T-helper 2 cell treated with Interferon-gamma antibody and Interleukin-4, amounts not matched to agents 100 ng/mL and 5 ng/mL, for 36 hours (primary cell): ENCODE measurements around the gene PCDH11Y. TPM values are rescaled to one million over a fixed set of nuclear protein-coding genes. Genes with fewer than 3 reads are reported as not detected.
"Not testable (repeated sequence)": the region's sequence is repeated elsewhere in the genome, so short reads cannot be mapped to it uniquely, and the experiment has no call there.

Source experiments
- intact Hi-C: fragments of 100-400 bp; cut with micrococcal nuclease; formaldehyde crosslinking; loops from one replicate; pipeline ENCODE4 v1.15.1; 2023
- total RNA-seq: library from RNA; stranded (reverse); gene quantifications from 2 replicates; pipeline ENCODE4 v1.2.3, GENCODE V29; 2022

PCDH11Y gene, protein sequence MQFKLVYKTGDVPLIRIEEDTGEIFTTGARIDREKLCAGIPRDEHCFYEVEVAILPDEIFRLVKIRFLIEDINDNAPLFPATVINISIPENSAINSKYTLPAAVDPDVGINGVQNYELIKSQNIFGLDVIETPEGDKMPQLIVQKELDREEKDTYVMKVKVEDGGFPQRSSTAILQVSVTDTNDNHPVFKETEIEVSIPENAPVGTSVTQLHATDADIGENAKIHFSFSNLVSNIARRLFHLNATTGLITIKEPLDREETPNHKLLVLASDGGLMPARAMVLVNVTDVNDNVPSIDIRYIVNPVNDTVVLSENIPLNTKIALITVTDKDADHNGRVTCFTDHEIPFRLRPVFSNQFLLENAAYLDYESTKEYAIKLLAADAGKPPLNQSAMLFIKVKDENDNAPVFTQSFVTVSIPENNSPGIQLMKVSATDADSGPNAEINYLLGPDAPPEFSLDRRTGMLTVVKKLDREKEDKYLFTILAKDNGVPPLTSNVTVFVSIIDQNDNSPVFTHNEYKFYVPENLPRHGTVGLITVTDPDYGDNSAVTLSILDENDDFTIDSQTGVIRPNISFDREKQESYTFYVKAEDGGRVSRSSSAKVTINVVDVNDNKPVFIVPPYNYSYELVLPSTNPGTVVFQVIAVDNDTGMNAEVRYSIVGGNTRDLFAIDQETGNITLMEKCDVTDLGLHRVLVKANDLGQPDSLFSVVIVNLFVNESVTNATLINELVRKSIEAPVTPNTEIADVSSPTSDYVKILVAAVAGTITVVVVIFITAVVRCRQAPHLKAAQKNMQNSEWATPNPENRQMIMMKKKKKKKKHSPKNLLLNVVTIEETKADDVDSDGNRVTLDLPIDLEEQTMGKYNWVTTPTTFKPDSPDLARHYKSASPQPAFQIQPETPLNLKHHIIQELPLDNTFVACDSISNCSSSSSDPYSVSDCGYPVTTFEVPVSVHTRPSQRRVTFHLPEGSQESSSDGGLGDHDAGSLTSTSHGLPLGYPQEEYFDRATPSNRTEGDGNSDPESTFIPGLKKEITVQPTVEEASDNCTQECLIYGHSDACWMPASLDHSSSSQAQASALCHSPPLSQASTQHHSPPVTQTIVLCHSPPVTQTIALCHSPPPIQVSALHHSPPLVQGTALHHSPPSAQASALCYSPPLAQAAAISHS (N-terminal part only)
- total RNA-seq = not detected in 2 replicates

DNA sequence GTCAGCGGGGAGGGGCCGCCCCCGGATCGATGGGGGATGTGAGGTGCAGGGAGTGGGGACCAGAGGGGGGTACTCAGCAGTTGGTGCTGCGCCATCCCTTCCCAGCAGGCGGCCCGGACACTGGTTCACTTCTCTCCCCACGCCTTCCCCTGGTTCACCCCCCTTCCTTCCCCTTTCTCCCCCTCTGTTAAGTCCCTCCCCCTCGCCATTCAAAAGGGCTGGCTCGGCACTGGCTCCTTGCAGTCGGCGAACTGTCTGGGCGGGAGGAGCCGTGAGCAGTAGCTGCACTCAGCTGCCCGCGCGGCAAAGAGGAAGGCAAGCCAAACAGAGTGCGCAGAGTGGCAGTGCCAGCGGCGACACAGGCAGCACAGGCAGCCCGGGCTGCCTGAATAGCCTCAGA lies at the start of gene PCDH11Y:
Gene PCDH11Y (plus strand): TSS at position 240 of the 400 bp plus-strand sequence. CDS start 56,804 bp downstream, outside the sequence.
- intact Hi-C loops = not testable (repeated sequence)

DNA sequence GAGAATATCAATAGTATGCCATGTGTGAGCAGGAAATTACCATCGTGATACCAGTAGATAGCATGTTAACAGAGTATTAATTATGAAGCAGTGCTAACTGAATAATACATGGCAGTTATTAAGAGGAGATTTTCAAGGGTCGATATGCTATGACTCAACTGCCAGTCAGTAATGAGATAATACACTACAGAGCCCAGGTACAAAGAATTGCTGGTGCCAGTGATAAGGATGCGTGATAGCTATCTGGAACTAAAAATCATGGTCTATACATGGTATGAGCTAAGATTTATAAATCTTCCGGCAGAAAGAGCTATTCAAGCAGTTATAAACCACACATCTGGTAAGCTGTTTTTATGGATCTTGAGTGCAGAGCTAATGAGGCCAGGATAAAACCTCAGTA lies 32.2 kb upstream of the PCDH11Y start:
- intact Hi-C loops = not testable (repeated sequence)

DNA sequence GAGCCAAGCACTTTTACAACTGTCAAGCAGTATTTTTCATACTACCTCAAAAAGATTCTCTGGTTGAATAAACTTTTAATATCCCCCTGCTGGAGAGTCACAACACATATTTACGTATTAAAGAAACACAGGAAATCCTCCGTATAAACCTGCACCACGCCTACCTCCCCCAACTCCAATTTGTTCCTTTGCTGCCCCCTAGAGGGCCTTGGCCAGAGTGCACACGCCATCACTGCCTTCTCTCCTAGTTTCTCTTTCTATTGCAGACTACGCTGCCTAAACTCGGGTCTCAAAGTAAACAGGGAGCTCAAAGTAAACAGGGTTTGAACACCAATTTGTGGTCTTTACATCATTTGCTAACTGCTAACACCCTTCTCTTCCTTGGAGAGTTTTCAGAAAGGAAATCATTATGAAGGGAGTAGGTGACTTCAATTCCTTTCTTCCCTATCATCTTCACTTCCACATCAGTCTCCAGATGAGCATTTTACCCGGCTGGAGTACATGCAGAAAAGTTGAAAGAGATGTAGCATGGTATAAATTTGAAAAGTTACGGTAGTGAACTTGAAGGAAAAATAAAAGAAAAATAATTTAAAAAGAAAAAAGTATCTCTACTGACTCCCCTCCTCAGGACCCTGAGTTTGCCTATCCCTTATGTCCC lies 8.2 kb upstream of the PCDH11Y start:
- intact Hi-C loops = not testable (repeated sequence)

DNA sequence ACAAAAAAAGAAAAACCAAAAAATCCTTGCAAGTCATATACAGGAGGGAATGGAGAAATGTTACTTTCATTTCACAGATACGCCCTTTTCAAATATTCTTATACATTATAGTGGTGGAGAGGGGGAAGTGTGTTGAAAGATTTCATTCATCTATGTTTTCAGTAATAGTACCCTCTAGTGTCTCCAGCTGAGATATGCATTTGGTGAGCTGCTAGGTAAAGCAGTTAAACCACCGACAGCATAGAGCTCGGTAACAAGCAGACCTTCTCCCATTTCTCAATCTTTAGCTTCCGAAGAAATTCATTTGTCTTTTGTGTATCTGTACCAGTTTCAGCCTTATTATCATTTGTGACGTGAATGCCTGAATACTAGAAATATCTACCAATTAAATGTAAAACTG lies 5.2 kb upstream of the PCDH11Y start:
- intact Hi-C loops = not testable (repeated sequence)

DNA sequence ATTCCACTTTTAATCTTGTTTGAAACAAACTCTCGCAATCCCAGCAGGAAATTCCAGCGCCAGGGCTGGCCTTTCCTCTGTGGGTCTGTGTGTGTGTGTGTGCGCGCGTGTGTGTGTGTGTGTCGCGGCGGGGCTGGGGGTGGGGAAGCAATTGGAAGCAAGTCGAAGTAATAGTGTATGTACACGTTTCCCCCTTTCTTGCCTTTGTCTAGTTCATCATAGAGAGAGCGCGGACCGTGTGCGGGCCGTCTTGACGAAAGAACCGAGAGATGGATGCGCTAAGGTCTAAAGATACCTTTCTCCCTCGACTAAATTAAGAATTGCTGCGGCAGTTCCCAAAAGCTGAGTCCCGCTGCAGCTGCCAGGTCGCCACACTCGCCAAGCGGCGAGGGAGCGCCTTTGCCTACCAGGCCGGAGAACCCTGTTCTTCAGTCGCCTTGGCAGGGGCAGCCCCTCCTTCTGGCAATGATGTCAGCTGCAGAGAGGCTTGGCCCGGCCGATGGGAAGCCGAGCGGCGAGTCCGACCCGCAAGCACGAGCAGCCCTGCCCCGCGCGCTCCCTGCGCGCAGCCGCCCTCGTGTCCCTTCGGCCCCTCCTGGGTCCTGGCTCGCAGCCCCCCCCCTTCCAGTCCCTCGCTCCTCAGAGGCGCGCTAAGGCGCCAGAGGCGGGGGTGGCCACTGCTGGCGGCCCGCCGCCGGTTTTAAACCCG lies 2.5 kb downstream of the PCDH11Y start:
- intact Hi-C loops = not testable (repeated sequence)

DNA sequence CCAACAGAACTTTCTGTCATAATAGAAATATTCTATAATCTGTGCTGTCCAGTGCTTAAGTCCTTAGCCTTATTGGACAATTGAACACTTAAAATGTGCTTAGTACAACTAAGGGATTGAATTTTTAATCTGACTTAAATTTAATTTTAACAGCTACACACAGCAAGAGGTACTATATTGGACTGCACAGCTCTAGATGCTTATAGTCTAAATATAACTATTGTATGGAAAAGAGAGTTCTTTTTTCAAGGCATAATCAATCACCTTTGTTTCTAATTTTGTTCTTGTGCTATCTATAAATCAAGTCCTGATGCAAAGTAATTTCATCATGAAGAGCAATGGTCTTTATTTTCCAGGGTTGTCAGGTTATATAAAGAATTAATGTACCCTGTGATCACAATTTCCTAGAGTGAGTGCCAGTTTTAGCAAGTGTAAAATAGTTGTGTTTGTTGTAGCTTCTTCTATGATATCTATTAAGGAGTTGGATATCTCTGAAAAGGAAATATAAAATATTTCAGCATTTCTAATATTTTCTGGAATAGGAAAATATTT lies 39.0 kb downstream of the PCDH11Y start:
- intact Hi-C loops = not testable (repeated sequence)

DNA sequence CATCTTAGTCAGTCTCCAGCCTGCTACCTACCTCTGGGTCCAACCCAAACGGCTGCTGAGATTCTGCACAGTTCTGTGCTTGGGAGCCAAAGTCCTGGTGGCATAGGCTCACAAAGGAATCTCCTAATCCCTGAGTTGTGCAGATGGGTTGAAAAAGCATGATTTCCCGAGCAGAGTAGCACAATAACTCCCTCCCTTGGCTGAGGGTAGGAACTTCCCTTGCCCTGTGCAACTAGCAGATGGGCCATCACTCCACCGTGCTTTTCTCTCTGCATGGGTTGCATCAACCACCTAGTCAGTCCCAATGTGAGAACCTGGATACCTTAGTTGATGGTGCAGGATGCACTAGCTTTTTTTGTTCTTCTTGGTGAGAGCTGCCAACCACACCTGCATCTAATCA lies 82.9 kb downstream of the PCDH11Y start:
- intact Hi-C loops = not testable (repeated sequence)

DNA sequence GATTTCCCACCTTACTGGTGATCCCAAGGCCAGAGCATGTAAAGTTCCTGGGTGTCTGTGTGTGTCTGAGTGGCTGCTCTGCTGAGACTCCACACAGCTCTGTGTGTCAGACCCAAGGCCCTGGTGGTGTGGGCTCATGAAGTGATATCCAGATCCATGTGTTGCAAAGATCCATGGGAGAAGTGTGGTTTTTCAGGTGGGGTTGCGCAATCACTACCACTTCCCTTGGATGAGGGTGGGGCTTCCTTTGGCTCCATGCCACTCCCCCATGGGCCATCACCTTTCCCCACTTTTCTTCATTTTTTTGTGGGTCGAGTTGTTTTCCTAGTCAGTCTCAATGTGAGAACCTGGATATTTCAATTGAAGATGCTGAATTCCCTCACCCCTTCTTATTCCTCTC lies 182.9 kb downstream of the PCDH11Y start:
- intact Hi-C loops = not testable (repeated sequence)

DNA sequence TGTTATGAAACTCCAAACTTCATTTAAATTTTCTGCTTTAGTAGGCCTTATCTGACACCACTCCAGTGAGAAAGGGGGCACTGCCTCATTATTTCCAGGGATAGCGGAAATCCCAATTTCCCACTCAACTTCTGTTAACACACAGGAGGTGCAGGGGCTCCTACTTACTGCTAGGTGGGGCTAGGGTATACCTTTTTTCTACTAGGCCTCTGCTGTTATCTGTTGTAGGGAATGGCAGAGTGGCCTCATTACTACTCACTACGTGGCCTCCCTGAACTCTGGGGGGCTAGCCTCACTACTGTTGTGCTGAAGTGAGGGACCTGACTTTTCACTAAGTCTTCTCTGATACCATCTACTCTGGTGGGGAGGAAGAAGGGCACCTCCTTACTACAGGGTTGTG lies 215.0 kb downstream of the PCDH11Y start:
- intact Hi-C loops = not testable (repeated sequence)

DNA sequence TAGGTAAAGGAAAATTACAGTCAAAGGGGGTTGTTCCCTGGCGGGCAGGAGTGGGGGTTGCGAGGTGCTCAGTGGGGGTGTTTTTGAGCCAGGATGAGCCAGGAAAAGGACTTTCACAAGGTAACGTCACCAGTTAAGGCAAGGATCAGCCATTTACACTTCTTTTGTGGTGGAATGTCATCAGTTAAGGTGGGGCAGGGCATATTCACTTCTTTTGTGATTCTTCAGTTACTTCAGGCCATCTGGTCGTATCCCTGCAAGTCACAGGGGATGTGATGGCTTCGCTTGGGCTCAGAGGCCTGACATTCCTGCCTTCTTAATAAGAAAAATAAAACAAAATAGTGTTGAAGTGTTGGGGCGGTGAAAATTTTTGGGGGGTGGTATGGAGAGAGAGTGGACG lies 324.8 kb downstream of the PCDH11Y start:
- intact Hi-C loops = not testable (repeated sequence)

DNA sequence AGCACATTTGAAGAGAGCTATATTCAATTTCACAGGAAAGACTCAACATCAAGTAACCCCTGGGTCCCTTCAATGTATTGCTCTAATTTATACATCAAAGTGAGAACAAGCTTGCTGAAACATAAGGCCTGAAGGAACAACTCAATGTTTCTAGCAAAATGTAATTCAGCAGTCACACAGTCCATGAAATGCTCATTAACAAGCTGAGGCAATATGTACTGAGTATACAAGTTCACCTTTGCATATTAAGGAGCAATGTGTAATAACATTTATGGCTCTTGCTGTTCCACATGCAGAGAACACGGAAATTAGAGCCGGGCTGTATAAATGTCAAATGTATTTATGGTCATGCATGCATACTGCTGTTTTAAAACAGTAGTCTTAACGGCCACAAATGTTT lies 342.1 kb downstream of the PCDH11Y start:
- intact Hi-C loops = not testable (repeated sequence)

DNA sequence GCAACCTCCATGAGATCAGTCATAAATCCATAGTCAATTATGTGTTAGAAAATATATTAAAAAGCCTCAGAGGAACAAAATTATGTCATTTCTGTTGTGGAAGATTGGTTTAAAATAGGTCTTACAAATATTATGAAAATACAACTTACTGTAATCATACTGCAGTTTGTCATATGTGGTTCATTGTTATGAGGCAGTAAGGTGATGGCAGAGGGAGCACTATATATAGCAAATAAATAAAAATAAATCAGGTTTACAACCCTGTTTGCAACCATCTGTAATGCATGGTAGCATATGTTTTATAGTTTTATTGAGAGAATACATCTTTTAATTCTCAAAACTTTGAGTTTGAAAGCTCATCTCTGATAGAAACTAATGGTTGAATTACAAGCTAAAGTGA lies 543.6 kb downstream of the PCDH11Y start:
- intact Hi-C loops = not testable (repeated sequence)

DNA sequence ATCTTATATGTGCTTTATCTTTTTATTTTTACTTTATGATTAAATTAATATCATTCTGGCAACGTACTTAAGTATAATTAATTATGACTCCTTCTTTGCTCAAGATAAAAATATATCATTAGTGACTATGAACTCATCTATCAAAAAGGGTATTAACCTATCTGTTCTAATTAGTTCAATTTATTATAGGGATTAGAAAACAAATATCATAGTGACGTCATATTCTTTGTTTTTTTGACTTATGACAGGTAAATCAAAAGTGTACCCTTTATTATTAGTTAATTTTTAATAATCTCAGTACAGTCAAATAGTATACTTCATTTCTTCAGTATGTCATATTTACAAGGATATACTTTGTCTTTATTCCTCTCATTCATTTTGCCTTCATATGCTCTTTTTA lies 638.5 kb downstream of the PCDH11Y start:
- intact Hi-C loops = not testable (repeated sequence)

DNA sequence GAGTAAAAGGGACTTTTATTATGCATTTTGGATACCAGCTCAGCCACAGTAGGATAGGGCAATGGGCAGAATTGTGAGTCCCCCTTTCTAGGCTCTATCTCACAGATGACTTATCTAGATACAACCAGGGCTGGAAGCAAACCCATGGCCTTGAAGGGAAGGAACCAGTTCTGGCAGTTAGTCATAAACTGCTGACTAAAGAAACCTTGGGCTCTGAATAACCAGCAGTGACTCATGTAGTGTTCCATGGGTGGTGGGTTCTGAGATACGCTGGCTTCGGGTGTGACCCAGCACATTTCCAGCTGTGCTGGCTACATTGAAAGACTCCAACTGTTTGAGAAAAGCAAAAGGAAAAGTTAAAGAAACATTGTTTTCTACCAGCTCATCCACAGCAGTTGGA lies 679.2 kb downstream of the PCDH11Y start:
- intact Hi-C loops = not testable (repeated sequence)

DNA sequence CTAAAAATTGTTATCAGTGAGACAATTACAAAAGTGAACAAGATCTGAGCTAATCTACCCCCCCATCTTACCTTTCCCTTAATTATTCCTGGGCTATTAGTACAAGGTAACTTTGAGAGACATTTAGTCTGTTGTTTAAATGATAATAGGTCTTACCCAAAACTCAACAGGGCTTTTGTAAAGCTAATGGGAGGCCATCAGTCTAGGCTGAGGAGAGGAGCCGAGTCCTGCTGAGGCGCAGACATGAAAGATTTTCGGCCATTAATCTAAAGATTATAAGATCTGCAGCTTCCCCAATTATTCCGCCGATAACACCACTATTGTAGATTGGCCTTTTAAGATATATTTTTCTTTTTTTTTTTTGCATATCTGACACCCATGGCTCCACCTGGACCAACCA lies 708.6 kb downstream of the PCDH11Y start:
- intact Hi-C loops = not testable (repeated sequence)

DNA sequence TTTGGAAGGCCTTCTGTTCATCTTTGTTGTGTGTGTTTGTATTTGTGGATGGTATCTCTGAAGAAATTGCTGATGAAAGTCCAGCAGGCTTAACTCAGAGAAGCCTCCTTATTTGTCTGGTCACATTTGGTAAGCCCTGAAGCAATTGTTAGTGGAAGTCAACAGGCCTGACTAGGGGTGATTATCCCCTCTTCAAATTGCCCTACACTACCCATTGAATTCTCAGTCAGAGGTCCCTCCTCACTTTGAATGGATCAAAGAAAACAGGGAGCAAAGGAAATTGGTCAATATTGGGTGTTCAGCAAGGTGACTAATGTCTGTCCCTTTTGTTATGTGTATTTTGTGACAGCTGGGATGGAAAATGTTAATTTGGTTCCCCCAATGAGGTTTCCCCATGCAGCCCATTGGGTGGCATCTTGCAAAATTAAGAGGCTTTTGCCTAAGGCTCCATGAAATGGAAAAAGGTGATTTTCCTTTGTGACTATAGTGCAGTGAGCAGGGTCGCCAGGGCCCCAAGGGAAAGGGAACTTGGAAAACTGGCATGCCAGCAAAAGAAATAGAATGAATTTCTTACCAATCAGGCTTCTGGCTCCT lies 709.8 kb downstream of the PCDH11Y start:
- intact Hi-C loops = not testable (repeated sequence)

DNA sequence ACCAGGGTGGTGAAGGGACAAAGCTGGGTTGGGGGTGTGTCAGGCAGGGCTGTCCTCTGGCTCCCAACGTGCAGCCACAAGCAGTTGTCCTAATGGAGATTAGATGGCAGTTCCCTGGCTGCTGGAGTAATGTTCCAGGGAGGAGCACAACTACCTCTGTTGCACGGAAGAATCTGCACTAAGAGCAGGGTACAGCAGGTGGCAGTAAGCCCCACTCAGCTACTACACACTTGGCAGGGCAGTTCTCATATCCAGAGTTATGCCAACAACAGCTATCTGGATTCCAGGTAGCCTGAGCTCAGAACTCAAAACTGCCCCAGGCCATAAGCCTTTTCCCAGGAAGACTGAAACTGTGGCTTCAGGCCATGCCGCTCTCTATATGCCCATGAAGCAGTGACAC lies 761.3 kb downstream of the PCDH11Y start:
- intact Hi-C loops = not testable (repeated sequence)

DNA sequence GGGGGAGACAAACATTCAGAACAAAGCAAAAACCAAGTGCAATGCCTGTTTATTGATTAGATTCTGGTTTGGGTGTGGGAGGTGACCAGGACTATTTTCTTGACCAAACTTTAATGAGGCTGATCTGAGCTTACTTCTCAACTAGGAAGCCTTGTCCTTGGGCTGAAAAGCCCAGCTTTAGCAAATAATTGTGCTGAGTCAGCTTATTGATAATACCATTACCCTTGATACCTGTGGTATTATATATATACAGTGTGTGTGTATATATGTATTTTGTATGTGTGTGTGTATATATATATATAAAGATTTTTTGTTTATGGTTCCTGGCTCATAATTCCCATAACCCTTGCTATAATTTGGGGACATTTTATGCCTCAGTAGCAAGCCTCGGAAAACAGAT lies 776.4 kb downstream of the PCDH11Y start:
- intact Hi-C loops = not testable (repeated sequence)
